ENCODE data around the gene LEMD1.

Gene LEMD1

GRCh38 chr1:205351984-205352713 lies 69.7 kb downstream of the LEMD1 start:
- FAIRE-seq, result peak; percentile 27

- FAIRE-seq, result no peak
These were observed 71.1 kb downstream of the LEMD1 start for GRCh38 chr1:205350691-205351141.

- FAIRE-seq, result no peak
These were observed 71.7 kb downstream of the LEMD1 start for GRCh38 chr1:205350124-205350523.

DNA sequence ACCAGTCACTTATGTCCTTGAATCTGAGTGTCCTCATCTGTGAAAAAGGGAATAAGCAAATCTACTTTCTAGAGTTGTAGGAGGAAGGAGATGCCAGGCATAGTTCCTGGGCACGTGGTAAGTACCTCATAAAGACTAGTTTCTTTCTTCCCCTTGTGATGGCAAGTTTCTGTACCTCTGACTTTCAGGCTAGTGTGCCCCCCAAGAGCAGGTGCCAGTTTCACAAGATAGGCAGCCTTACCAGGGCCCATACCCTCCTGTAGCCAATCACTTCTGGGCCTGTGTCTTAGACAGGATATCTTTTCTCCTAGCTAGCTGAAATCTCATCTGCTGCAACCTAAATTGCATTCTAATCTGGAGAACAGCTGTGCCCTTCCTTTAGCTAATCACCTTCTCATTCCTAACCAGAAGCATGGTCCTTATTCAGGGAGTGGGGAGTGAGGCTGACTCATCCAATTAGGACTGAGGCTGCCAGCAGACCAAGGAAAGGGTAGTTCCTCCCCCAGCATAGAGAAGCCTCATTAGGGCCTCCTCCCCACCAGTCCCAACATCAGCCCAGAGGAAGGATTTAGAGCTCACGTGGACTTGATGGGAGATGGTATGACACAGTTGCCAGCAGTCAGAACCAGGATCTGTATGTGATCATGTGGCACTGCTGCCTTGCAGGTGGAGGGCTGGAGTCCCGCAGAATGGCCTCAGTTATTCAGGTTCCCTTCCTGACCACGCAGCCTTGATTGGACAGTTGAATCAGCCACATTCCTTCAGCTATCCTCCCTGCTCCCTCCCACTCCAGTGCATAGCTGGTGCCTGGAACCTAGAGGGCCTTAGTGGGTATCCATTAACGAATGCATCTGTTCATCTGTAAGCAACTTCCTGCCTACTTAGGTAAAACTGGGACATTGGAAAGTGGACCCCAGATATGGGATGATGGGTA lies 73.0 kb downstream of the LEMD1 start:
- FAIRE-seq, result no peak

GRCh38 chr1:205346956-205347574 lies 74.8 kb downstream of the LEMD1 start:
- FAIRE-seq, result peak; percentile 65

DNA sequence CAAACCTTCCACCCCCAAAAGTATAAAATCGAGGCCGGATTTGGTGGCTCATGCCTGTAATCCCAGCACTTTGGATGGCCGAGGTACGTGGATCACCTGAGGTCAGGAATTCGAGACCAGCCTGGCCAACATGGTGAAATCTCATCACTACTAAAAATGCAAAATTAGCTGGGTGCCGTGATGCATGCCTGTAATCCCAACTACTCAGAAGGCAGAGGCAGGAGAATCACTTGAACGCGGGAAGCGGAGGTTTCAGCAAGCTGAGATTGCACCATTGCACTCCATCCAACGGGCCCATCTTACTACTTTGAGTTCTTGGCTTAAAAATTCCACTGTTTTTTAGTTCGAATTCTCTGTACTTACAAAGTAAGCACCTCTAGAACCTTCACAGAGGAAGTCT lies 76.1 kb downstream of the LEMD1 start:
- no peak for FAIRE-seq

- FAIRE-seq, result no peak
These were observed 77.6 kb downstream of the LEMD1 start for GRCh38 chr1:205344066-205344928.

DNA sequence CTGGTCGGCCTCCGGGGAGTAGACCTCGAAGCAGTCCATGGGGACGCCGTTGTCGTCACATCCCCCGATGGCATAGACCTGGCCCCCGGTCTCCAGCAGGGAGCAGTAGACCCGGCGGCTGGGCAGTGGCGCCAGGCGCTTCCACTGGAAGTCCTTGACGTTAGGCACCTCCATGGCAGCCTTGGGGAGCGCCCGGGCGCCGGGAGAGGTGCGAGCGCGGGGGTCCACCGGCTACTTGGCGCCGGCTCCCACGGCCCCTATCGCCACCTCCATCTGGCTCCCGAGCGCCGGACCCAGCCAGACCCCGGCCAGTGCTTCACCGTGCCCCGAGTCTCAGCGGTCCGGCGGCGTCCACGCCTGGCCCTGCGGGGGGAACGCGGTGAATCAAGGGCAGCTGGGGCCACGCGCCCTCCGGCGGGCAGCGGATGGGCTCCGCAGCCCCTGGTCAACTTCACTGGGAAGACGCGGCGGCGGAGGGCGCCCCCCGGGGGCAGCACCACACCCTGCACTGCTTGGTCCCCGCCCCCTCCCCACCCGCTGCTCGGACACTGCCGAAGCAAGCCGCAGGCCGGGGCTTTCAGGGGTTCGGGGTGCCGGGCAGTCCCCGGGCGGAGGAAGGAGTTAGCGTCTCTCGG lies 78.3 kb downstream of the LEMD1 start:
- FAIRE-seq, result no peak

DNA sequence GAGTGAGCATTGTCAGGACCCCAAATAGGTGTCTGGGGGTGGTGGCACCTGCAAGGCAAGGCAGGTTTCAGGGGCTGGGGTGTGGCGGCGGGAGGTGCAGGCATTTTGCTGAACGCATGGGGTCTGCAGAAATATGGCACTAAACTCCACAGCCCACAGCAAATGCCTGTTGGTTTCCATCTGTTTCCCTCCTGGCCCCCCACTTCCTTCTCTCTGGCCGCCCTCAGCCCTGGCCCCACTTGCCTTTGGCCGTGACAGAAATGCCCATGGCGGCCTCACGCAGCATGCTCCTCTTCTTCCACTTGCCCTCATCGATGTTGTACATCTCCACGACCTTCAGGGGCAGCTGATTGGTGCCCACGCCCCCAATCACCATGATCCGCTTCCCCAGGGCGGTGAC lies 78.9 kb downstream of the LEMD1 start:
- FAIRE-seq, result no peak

GRCh38 chr1:205340676-205341075 lies 81.2 kb downstream of the LEMD1 start:
- FAIRE-seq, result no peak

DNA sequence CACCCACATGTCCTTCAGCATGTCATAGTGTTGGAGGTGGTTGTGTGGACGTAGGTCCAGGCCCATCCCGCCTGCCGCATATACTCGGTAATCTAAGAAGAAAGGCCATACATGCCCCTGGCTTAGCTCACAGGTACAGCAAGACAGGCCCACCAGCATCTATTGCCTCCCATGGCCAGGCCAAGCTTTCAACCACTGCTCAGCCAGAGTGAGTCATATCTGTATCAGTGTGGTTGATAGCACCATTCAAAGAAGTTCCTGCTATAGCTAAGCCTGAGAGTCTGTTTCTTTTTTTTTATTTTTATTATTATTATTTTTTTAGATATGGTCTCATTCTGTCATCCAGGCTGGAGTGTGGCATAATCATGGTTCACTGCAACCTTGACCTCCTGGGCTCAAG lies 82.1 kb downstream of the LEMD1 start:
- no peak for FAIRE-seq

GRCh38 chr1:205339197-205339702 lies 82.6 kb downstream of the LEMD1 start:
- FAIRE-seq, result no peak

- no peak for FAIRE-seq
These were observed 83.8 kb downstream of the LEMD1 start for GRCh38 chr1:205338011-205338410.

DNA sequence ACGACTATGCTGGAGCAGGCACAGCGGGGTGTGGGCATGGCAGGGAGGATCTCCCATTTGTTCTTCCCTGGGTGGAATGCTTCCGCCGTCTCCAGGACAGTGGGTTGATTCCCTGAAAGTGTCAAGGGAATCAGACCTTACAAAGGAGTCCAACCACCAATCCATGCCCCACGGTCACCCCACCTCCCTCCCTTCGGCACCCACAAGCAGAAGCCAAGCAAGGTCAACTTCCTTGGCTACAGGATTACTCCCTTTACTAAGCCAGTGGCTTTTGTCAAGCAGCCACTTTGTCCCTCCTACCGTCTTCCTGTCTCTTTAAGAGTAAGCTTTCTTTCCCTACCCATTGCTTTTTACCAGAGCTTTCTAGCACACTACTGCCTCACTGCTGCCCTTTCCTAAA lies 84.4 kb downstream of the LEMD1 start:
- no peak for FAIRE-seq

GRCh38 chr1:205335692-205336091 lies 86.2 kb downstream of the LEMD1 start:
- FAIRE-seq, result no peak

DNA sequence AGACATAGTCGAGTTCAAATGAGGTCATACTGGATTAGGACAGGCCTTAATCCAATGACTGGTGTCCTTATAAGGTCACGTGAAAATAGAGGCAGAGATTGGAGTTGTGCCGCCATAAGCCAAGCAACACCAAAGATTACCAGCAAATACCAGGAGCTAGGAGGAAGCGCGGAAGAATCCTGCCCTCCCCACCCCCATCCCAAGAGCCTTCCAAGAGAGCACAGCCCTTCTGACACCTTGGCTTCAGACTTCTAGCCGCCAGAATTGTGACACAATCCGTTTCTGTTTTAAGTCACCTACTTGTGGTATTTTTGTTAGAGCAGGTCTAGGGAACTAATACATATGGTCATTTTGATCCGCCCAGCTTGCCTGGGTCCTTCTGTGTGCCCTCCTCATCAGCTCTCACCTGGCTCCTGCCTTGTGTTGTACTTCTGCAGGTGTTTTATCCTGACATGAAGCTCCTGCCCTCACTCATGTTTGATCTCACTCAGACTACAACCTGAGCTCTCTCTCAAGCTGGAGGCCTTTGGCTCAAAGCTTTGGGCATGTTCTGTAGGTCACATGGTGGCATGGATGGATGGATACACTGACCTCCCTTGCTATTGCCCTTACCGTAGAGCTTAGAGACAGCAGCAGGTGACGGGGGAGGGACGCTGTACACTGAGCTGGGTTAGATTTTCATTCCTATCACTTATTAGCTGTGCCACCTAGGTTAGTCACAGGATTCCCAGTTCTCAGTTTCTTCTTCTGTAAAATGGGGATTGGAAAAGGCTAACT lies 89.7 kb downstream of the LEMD1 start:
- no peak for FAIRE-seq
